Lower leg skin (tissue), 3 donors: ENCODE measurements around the gene TCP10L.

Experiments used
- CTCF ChIP-seq, 3 donors: fragments of 450-650 bp; IDR thresholded peaks; one replicate each; pipeline ENCODE4 v1.5.1; 2016; ENCODE audit warnings: antibody characterized with exemption in 3 of 3, mild to moderate bottlenecking in 3 of 3, moderate library complexity in 2 of 3
- POLR2A ChIP-seq, 2 donors: fragments of 450-650 bp; IDR thresholded peaks; one replicate each; pipeline ENCODE4 v1.6.1; 2016 to 2017; ENCODE audit warnings: antibody characterized with exemption in 2 of 2, mild to moderate bottlenecking in 1 of 2, moderate library complexity in 1 of 2

DNA sequence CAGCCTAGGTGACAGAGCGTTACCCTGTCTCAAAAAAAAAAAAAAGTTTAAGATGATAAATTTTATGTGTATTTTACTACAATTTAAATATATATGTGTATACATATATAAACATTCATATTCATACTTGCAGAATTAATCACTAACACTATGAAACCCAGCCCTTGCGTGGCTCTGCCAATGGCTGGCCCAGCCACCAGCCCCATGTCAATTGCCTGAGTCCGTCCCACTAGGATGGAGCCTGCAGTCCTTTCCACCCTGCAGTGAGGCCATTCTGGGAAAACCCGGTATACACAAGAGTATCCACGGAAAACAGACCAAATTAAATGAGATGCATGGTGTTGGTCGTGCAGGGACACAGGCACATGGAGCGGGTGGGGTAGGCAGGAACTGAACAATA, 49.7 kb downstream of the TCP10L start:
- TF ChIP-seq CTCF (IDR thresholded peaks at IDR 0.05) (no peak), POLR2A (IDR thresholded peaks at IDR 0.05) (no peak)
